Testis (tissue), 3 donors: ENCODE measurements around the gene CSNK1G2. TPM values are rescaled to one million over a fixed set of nuclear protein-coding genes. Genes with fewer than 3 reads are reported as not detected.

Experiments
- DNase-seq: peaks from one replicate; pipeline ENCODE4 v3.0.0-alpha.2; 2019
- H3K27ac ChIP-seq, 2 donors: fragments of 200-600 bp; sonication (generic); one replicate each; pipeline ENCODE4 v1.5.1; 2019
- H3K27me3 ChIP-seq: fragments of 200-600 bp; sonication (generic); one replicate; pipeline ENCODE4 v1.5.1; 2019
- H3K36me3 ChIP-seq: fragments of 200-600 bp; sonication (generic); one replicate; pipeline ENCODE4 v1.5.1; 2017; ENCODE audit warnings: low read depth; ENCODE audit errors: missing control alignments
- H3K4me1 ChIP-seq: fragments of 200-600 bp; sonication (generic); one replicate; pipeline ENCODE4 v1.5.1; 2019
- H3K4me3 ChIP-seq, 2 donors: fragments of 200-600 bp; sonication (generic); one replicate each; pipeline ENCODE4 v1.5.1; 2017 to 2019
- H3K9me3 ChIP-seq: fragments of 200-600 bp; sonication (generic); one replicate; pipeline ENCODE4 v1.5.1; 2017
- CTCF ChIP-seq, 3 experiments: fragments of 450-650 bp in 2 of 3; fragments of 200-600 bp in 1 of 3; sonication (generic) in 1 of 3; IDR thresholded peaks; one replicate each; pipeline ENCODE4 v1.5.1; 2016 to 2019; ENCODE audit warnings: antibody characterized with exemption in 3 of 3, mild to moderate bottlenecking in 2 of 3, moderate library complexity in 1 of 3
- POLR2A ChIP-seq: fragments of 450-650 bp; IDR thresholded peaks from one replicate; pipeline ENCODE4 v1.6.1; 2017; ENCODE audit warnings: antibody characterized with exemption, mild to moderate bottlenecking, moderate library complexity
- WGBS, 2 donors: methylation state at CpG; one replicate each; pipeline ENCODE4 v1.1.5; 2018; 5-methylcytosine and 5-hydroxymethylcytosine counted together
- intact Hi-C: fragments of 100-400 bp; cut with DNase I; formaldehyde crosslinking; loops from one replicate; pipeline ENCODE4 v1.15.1; 2023; ENCODE audit warnings: low total_unique reads
- polyA plus RNA-seq: library from polyadenylated mRNA; stranded (reverse); fragments of 350-450 nt; fragmentation: Illumina TruSeq; extraction: RNeasy Lipid Tissue Mini Kit (QIAGEN cat#74804); gene quantifications from one replicate; pipeline ENCODE4 v1.2.3, GENCODE V29; 2014; ENCODE audit warnings: low read depth, low replicate concordance; ENCODE audit not compliant: insufficient read depth
- total RNA-seq, 2 donors: library from RNA; depleted of rRNA; stranded (reverse); fragments of >200 nt; gene quantifications; one replicate each; pipeline ENCODE4 v1.2.3, GENCODE V29; 2016

CSNK1G2 gene
- total and polyA plus RNA-seq, 3 donors from 2014 or later, result 159 to 287 (median 178) TPM

GRCh38 chr19:1912760-1913505 lies 28.0 kb upstream of the CSNK1G2 start:
- H3K4me3 ChIP-seq, result peak overlapping the region; percentile 21 to 31
- intact Hi-C loops, result no loop called here
- no peaks in the 10 kb centered on the region for H3K9me3 ChIP-seq
- no peaks in the 10 kb centered on the region for H3K27me3 ChIP-seq
- no peak for DNase-seq
- WGBS, 2 donors, result 82 to 91% methylated on average over 17 to 72 of the region's 77 CpGs
- peaks cover 4% of the 10 kb centered on the region for H3K4me1 ChIP-seq
- no peak for TF ChIP-seq CTCF (IDR thresholded peaks at IDR 0.05)
- TF ChIP-seq POLR2A, result no peak
- H3K36me3 ChIP-seq, result no peaks in the 10 kb centered on the region
- H3K27ac ChIP-seq, result no peak overlapping the region

- Histone ChIP-seq H3K27ac (no peak overlapping the region), H3K4me3 (no peak overlapping the region), H3K27me3 (no peaks in the 10 kb centered on the region), H3K4me1 (no peaks in the 10 kb centered on the region), H3K36me3 (no peaks in the 10 kb centered on the region), H3K9me3 (no peaks in the 10 kb centered on the region)
- TF ChIP-seq POLR2A, result no peak
- no peak for DNase-seq
- intact Hi-C loops, result no loop called here
- 80 to 87% methylated on average over 5 to 23 of the region's 23 CpGs for WGBS, 2 donors
These were observed 27.0 kb upstream of the CSNK1G2 start for GRCh38 chr19:1913781-1914577.

- intact Hi-C loops, result no loop called here
- no peaks in the 10 kb centered on the region for H3K9me3 ChIP-seq
- no peaks in the 10 kb centered on the region for H3K36me3 ChIP-seq
- H3K4me1 ChIP-seq, result no peaks in the 10 kb centered on the region
- H3K27ac ChIP-seq, result no peak overlapping the region
- no peak overlapping the region for H3K4me3 ChIP-seq
- no peak for TF ChIP-seq POLR2A
- TF ChIP-seq CTCF (IDR thresholded peaks at IDR 0.05), result no peak
- no peaks in the 10 kb centered on the region for H3K27me3 ChIP-seq
- DNase-seq, result no peak
- 93 to 96% methylated on average over 12 to 23 of the region's 23 CpGs for WGBS, 2 donors
These were observed 26.1 kb upstream of the CSNK1G2 start for GRCh38 chr19:1914826-1915341.

- Histone ChIP-seq H3K27me3 (no peaks in the 10 kb centered on the region), H3K36me3 (no peaks in the 10 kb centered on the region), H3K27ac (no peak overlapping the region), H3K4me3 (no peak overlapping the region), H3K9me3 (no peaks in the 10 kb centered on the region), H3K4me1 (no peaks in the 10 kb centered on the region)
- intact Hi-C loops, result no loop called here
- DNase-seq, result no peak
- TF ChIP-seq POLR2A, result no peak
- TF ChIP-seq CTCF (IDR thresholded peaks at IDR 0.05), result no peak
- WGBS, 2 donors, result 89 to 90% methylated on average over 17 of the region's 17 CpGs
These were observed 23.8 kb upstream of the CSNK1G2 start for GRCh38 chr19:1917146-1917545.

GRCh38 chr19:1917926-1918325 lies 23.0 kb upstream of the CSNK1G2 start:
- intact Hi-C loops, result no loop called here
- 90 to 94% methylated on average over 14 to 25 of the region's 25 CpGs for WGBS, 2 donors
- no peak for DNase-seq

More at GRCh38 chr19:1917926-1918325, 23.0 kb upstream of the CSNK1G2 start:
- TF ChIP-seq POLR2A, result no peak
- TF ChIP-seq CTCF (IDR thresholded peaks at IDR 0.05), result no peak
- H3K4me1 ChIP-seq, result no peaks in the 10 kb centered on the region
- H3K27ac ChIP-seq, result no peak overlapping the region
- H3K9me3 ChIP-seq, result no peaks in the 10 kb centered on the region
- H3K4me3 ChIP-seq, result no peak overlapping the region
- H3K27me3 ChIP-seq, result no peaks in the 10 kb centered on the region
- H3K36me3 ChIP-seq, result no peaks in the 10 kb centered on the region
